ENCODE measurements around the gene PLA2G4A.

PLA2G4A gene

DNA sequence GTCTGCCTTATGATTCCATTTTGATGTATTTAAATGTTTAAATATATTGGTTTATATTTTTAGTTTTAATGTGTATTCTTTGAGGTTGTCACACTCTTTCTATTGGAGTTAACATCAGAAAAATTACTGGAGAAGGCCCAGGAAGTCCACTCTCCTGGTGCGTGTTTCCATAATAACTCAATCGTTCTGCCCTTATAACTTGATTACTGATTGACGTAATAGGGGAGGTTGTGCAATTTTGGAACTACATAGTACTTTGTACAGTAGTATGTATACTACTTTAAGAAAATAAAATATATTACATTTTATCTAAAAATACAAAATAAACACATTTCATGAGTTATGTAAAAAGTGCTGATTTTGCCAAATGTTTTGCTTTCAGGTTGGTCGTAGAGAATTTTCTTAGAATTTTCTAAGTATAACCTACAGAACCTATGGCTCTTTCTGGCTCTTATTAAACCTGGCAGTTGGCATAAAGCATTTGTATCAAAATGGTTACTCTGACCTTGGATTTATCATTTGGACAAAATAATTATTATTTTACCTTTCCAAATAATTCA lies 5.7 kb downstream of the PLA2G4A start:
- DNase-seq (ENCODE audit: low spot score) = no peak

DNA sequence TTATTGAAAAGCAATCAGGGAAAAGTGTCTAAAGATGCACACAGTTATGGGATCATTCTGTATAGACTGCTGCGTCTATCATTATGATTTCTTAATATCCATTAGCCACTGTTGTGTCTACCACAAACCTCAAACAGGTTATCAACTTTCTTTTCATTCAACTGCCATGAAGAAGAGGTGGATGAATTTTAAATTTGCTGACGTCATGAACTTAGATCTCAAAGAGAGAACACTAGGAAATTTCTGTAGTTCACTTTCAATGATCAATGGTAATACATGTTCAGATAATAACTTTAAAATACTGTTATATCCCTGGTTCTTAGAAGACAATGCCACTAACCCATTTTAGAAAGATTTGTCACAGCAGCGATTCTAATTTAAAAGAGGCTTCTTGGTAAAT lies 6.7 kb downstream of the PLA2G4A start:
- DNase-seq (ENCODE audit: low spot score) = no peak

DNA sequence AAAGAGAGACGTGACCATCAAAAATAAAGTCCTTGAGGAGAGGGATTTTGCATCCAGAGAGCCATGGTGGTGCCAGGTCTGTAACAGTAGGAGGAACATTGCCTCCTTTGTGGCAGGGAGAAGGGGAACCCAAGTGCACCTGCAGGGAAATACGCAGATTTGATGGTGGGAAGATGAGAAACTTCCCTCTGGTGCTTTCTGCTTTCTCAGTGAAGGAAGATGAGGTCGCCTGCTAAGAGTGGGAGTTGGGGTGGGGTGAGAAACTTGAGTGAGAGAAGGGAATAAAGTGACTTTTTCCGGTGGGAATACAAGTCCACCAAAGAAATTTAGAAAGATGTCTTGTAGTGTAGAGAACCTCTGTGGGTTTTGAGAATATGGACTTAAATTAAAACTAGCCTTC lies 9.1 kb downstream of the PLA2G4A start:
- DNase-seq (ENCODE audit: low spot score) = no peak

- DNase-seq (ENCODE audit: low spot score) = no peak
Observed at GRCh38 chr1:186838380-186839040, 9.8 kb downstream of the PLA2G4A start.

- DNase-seq (ENCODE audit: low spot score) = no peak
Observed at GRCh38 chr1:186839041-186839400, 10.3 kb downstream of the PLA2G4A start.

DNA sequence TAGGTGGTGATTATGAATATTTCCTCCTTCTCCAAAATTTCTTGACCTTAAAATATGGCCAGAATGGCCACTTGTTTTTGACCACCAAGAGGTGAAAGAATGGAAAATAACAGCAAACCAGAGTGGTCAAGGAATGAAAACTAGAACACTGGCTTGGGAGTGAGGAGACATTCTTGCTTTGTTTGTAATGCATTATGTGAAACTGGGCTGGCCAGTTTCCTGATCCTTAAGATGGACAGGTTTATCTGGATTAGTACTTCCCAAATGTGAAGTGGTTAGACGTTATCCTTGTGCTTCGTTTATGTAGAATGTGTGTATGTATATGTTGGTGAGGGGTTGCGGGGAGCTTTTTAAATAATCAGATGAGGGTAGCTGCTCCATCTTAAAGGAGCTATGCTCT lies 12.8 kb downstream of the PLA2G4A start:
- DNase-seq (ENCODE audit: low spot score) = no peak

GRCh38 chr1:186842547-186842946 lies 13.8 kb downstream of the PLA2G4A start:
- DNase-seq (ENCODE audit: low spot score) = no peak

- DNase-seq (ENCODE audit: low spot score) = no peak
Observed at GRCh38 chr1:186843226-186843625, 14.5 kb downstream of the PLA2G4A start.

DNA sequence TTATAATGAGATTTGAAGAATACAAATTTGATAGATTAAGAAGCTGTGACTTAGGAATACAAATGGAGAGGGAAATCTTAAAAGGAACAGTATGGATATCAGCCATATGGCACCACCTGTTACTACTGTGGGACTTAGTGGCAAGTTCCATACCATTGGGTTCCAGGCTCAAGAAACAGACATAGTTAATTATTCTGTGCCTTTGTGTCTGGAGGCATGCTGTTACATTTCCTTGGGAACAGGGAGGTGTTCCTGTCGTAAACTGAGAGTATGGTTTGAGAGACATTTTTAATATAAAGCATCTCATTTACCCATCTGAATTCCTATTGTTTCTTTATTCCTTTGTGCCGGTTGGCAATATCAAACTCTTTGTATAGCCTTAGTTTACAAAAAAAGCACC lies 15.2 kb downstream of the PLA2G4A start:
- DNase-seq (ENCODE audit: low spot score) = no peak

DNA sequence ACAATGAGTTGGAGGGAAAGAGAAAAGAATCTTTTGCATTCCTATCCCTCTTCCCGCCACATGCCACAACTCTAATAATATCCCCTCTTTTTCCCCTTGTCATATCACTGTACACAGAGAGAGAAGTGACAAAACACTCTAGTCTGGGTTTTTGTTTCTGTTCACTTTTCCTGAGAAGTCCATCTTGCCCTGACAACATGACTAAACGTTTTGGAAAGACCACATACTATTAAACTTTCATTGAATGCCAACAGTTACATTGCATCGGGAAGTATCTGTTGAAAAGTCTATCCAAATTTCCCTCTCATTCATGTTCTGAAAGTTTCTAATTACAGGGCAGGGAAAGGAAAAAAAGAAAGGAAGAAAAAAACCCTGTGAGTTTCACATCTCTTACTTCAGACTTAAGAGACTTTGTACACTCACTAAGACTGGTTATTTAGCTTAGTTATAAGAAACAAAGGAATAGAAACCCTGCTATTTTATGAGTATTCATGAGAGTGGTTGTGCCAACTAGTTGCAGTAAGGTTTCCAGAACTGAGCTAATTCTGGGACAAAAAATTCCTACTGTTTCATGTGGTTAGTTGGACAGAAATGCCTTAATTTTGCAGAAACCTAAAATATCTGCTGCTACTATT lies 16.9 kb downstream of the PLA2G4A start:
- DNase-seq (ENCODE audit: low spot score) = no peak

GRCh38 chr1:186848509-186849130 lies 19.9 kb downstream of the PLA2G4A start:
- no peak for DNase-seq (ENCODE audit: low spot score)

- no peak for DNase-seq (ENCODE audit: low spot score)
Observed at GRCh38 chr1:186849271-186849671, 20.5 kb downstream of the PLA2G4A start.

DNA sequence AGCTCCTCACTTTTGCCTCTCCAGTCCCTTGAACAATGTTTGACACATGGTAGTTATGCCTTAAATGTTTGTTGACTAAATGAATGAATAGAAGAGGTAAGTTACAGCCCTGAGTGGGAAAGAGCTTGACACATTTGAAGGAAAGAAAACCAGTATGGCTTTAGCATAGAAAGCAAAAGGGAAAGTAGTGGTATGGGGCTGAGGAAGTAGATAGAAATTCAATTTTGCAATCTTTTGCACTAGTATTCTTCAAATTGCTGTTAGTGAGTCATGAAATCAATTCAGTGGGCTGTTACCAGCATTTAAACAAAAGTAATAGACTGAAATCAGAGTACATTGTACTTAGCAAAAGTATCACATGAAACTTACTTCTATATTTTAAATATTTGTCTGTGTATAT lies 21.1 kb downstream of the PLA2G4A start:
- DNase-seq (ENCODE audit: low spot score) = no peak

DNA sequence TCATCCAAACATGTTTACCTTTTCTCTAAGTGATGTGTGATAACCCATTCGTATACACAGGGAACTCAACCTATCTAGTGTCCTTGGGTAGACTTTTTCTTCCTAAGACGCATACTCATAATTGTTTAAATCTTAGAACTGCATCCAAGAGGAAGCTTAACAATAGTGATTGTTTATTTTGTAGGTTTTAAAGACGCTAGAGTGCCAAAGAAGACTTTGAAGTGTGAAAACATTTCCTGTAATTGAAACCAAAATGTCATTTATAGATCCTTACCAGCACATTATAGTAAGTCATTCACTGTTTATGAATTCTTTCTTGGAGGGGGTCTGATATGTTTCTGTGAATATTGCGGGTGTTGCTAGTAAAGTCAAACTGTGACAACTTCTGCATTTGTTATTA lies 25.4 kb downstream of the PLA2G4A start:
- no peak for DNase-seq (ENCODE audit: low spot score)

DNA sequence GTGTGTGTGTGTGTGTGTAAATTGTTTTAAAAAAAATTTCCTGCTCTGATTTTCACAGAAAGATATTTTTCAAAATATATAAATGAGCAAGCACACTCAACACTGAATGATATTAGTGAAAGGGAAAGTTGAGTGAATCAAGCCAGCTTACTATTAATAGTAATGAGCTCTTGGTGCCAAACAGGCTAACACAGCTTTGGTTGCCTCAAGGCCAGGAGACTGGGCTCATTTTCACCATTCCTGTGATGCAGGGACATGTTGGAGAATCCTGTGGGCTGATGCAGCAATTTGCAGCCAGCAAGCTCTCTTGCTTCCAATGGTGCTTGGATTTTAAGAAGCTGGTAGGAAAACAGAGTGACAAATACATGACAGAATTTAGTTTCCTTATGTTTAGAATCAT lies 30.2 kb downstream of the PLA2G4A start:
- DNase-seq (ENCODE audit: low spot score) = no peak

- DNase-seq (ENCODE audit: low spot score) = no peak
Observed at GRCh38 chr1:186859995-186860394, 31.2 kb downstream of the PLA2G4A start.

GRCh38 chr1:186864296-186864695 lies 35.5 kb downstream of the PLA2G4A start:
- no peak for DNase-seq (ENCODE audit: low spot score)

DNA sequence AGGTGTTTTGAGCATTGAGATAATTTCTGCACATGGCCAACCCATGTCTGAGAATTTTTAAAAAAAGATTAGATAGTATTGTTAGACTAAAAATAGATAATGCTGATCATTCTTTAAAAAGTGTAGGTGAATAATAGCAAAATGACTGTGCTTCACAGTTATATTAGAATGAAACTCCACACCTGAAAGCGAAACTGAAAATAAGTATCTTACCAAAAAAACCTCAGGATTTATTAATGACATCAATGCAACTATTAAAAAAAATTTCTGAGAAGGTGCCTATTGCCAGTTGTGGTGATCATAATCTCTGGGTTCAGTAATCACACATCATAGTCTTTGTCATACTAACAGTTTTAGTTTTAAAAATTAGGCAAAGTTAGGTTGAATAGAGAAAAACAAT lies 36.5 kb downstream of the PLA2G4A start:
- DNase-seq (ENCODE audit: low spot score) = no peak

- no peak for DNase-seq (ENCODE audit: low spot score)
Observed at GRCh38 chr1:186865857-186866256, 37.1 kb downstream of the PLA2G4A start.

- no peak for DNase-seq (ENCODE audit: low spot score)
Observed at GRCh38 chr1:186869526-186870228, 40.9 kb downstream of the PLA2G4A start.

DNA sequence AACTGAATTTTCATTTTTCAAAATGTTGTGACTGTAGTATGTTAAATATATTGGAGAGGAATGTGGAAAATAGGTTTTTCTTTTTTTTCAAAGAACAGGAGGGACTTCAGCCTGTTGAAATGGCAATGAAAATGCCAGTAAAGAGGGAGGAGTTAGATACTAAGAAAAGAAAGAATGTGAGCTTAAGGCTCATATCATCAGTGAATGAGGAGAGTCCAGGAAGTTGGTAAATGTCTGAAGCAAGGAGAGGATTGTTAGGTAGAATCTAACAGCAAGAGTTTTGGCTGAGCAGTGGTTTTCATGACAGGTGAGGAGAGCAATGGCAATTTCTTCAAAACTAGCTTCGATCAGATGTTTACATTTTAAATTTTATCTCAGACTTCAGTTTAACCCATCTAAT lies 43.0 kb downstream of the PLA2G4A start:
- DNase-seq (ENCODE audit: low spot score) = no peak

DNA sequence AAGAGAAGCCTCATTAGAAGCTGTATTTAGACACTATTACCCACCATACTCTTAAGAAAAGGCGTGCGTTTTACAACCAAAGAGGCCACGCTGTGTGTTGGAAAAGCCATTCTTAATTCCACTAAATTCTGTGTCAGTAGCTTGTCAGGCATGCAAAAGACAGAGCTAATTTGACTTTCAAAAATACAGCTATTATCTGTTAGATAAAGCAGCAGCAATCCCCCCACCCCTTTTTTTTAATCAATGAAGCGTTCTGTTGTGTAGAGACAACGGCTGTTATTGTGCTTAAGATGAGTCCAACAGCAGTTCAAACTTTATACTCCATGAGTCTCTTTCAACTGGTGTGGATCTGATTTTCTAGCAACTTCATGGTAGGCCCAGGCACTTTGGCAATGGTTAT lies 43.5 kb downstream of the PLA2G4A start:
- DNase-seq (ENCODE audit: low spot score) = no peak

DNA sequence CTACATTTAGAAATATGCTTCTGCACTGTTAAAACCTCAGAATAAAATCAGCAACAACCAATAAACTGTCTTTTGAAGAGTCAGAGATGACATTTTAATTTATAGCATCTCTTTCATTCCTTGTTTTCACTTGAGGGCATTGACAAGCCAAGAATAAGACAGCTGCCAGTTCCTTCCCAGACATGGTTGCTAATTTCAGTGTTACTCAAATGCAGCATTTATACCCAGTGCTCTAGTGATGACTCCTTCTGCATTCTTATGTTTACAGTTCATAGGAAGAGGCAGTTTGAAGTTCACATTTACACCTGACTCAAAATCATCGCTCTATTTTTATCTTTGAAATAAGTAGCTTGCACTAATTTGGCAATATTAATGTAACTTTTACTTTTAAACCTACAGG lies 44.9 kb downstream of the PLA2G4A start:
- DNase-seq (ENCODE audit: low spot score) = no peak
